ENCODE measurements around the gene ARL5C.
A peak's percentile ranks its signal among the peaks of the same experiment; 100 is the strongest.

Gene ARL5C

GRCh38 chr17:39165841-39166349 lies at the start of gene ARL5C:
ARL5C (minus strand) TSS chr17:39166161; CDS start chr17:39165760, 401 bp downstream.
- DNase-seq (ENCODE audit: low read depth in 2 of 2), result no peak

- DNase-seq (ENCODE audit: low read depth in 2 of 2), result no peak
These were observed 47.9 kb upstream of the ARL5C start for GRCh38 chr17:39213852-39214251.

GRCh38 chr17:39212841-39213480 lies 47.0 kb upstream of the ARL5C start:
- DNase-seq (ENCODE audit: low read depth in 2 of 2), result no peak

- no peak for DNase-seq (ENCODE audit: low read depth in 2 of 2)
These were observed 46.3 kb upstream of the ARL5C start for GRCh38 chr17:39212195-39212810.

- no peak for DNase-seq (ENCODE audit: low read depth in 2 of 2)
These were observed 44.1 kb upstream of the ARL5C start for GRCh38 chr17:39210093-39210434.

- DNase-seq (ENCODE audit: low read depth in 2 of 2), result peak; percentile 76 to 78
These were observed 43.5 kb upstream of the ARL5C start for GRCh38 chr17:39209317-39210092.

GRCh38 chr17:39208893-39209292 lies 42.9 kb upstream of the ARL5C start:
- no peak for DNase-seq (ENCODE audit: low read depth in 2 of 2)

- DNase-seq (ENCODE audit: low read depth in 2 of 2), result no peak
These were observed 42.2 kb upstream of the ARL5C start for GRCh38 chr17:39208136-39208535.

- DNase-seq (ENCODE audit: low read depth in 2 of 2), result no peak
These were observed 39.2 kb upstream of the ARL5C start for GRCh38 chr17:39205112-39205526.

GRCh38 chr17:39204245-39204644 lies 38.3 kb upstream of the ARL5C start:
- DNase-seq (ENCODE audit: low read depth in 2 of 2), result no peak

- no peak for DNase-seq (ENCODE audit: low read depth in 2 of 2)
These were observed 35.1 kb upstream of the ARL5C start for GRCh38 chr17:39200957-39201510.

- DNase-seq (ENCODE audit: low read depth in 2 of 2), result peak; percentile 62
These were observed 34.3 kb upstream of the ARL5C start, which contains the start of gene RPL19 for GRCh38 chr17:39200070-39200879. RPL19 (plus strand) TSS chr17:39200283; CDS start chr17:39200345, 62 bp downstream.

GRCh38 chr17:39199820-39200069 lies 33.8 kb upstream of the ARL5C start:
- peak; percentile 72 to 88 for DNase-seq (ENCODE audit: low read depth in 2 of 2)

GRCh38 chr17:39198186-39198566 lies 32.2 kb upstream of the ARL5C start:
- DNase-seq (ENCODE audit: low read depth in 2 of 2), result no peak

GRCh38 chr17:39197380-39198185 lies 31.6 kb upstream of the ARL5C start, which contains the start of gene CACNB1:
CACNB1 (minus strand) TSS chr17:39197669; CDS start chr17:39197495, 174 bp downstream.
- DNase-seq (ENCODE audit: low read depth in 2 of 2), result peak; percentile 27 to 42

GRCh38 chr17:39196808-39197291 lies 30.9 kb upstream of the ARL5C start:
- DNase-seq (ENCODE audit: low read depth in 2 of 2), result no peak

- no peak for DNase-seq (ENCODE audit: low read depth in 2 of 2)
These were observed 30.4 kb upstream of the ARL5C start for GRCh38 chr17:39196241-39196807.

- DNase-seq (ENCODE audit: low read depth in 2 of 2), result no peak
These were observed 29.7 kb upstream of the ARL5C start for GRCh38 chr17:39195568-39196160.

GRCh38 chr17:39194985-39195524 lies 29.1 kb upstream of the ARL5C start:
- DNase-seq (ENCODE audit: low read depth in 2 of 2), result no peak

Measured in stimulated activated CD8-positive, alpha-beta memory T cell treated with anti-CD3 and anti-CD28 coated beads, Interleukin-15, amount 100 ng/mL, for 4 hours (primary cell).